Epithelial cell of proximal tubule (primary cell): Measurements from ENCODE around the gene HM13. TPM values are rescaled to one million over a fixed set of nuclear protein-coding genes. Genes with fewer than 3 reads are reported as not detected.

Experiments used
- DNase-seq: peaks from one replicate; pipeline ENCODE4 v3.0.0-alpha.2; 2011; ENCODE audit warnings: low read depth
- H3K4me3 ChIP-seq: 2 replicates; pipeline ENCODE4 v1.5.1; 2011; ENCODE audit warnings: low read depth, mild to moderate bottlenecking, low read length
- CTCF ChIP-seq: conservative IDR thresholded peaks from 2 replicates; pipeline ENCODE4 v1.5.1; 2012; ENCODE audit warnings: low read depth, mild to moderate bottlenecking, low read length
- total RNA-seq: library from RNA; depleted of rRNA; stranded (reverse); fragments of >200 nt; gene quantifications from 2 replicates; pipeline ENCODE4 v1.2.3, GENCODE V29; 2015

Gene HM13
- total RNA-seq, 1 donor from 2014 or later, result 61.1 TPM

DNA sequence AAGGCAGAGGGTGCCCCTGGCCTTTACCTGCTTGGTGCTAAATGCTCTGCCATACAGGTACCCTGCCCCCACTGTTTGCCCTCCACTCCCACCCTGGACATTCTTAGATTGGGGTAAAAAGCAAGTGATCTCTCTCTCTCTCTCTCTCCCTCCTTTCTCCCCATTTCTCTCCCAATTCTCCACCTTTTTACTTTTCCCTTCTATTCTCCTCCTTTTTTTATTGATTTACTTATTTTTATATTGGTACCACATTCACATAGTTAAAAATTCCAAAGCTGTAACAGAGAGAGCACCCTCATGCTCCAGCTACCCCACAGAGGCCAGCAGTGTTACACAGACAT, 53.1 kb downstream of the HM13 start:
- DNase-seq, result no peak
- H3K4me3 ChIP-seq, result no peak overlapping the region
- TF ChIP-seq CTCF, result no peak

- H3K4me3 ChIP-seq, result no peak overlapping the region
- no peak for DNase-seq
- no peak for TF ChIP-seq CTCF
These were observed 53.9 kb downstream of the HM13 start for GRCh38 chr20:31568041-31568731.

DNA sequence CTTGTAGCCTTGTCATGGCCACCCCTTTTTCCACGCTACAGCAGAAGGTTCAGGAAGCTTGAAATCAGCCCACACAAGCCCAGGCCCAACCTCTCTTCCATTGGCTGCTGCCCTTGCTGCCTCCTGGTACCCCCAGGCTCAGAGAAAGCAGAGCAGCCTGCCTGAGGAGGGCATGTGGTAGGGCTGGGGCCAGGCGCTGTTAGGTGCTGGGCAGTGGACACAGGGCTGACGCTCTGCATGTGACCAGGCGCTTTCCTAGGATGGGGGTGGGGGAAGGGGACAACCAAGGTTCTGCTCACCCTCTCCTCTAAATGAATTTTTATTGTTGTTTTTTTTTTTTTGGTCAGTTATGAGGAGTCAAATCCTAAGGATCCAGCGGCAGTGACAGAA, 54.5 kb downstream of the HM13 start:
- TF ChIP-seq CTCF, result no peak
- no peak for DNase-seq

GRCh38 chr20:31569163-31570020, 55.1 kb downstream of the HM13 start:
- no peak for DNase-seq
- peak; percentile 85 for TF ChIP-seq CTCF
- no peak overlapping the region for H3K4me3 ChIP-seq

More for the DNA sequence above, 54.5 kb downstream of the HM13 start:
- H3K4me3 ChIP-seq, result no peak overlapping the region

GRCh38 chr20:31570021-31570463, 55.8 kb downstream of the HM13 start:
- no peak for DNase-seq
- TF ChIP-seq CTCF, result no peak

GRCh38 chr20:31570735-31571617, 56.7 kb downstream of the HM13 start:
- no peak for DNase-seq
- no peak for TF ChIP-seq CTCF

More at GRCh38 chr20:31570021-31570463, 55.8 kb downstream of the HM13 start:
- H3K4me3 ChIP-seq, result no peak overlapping the region

More at GRCh38 chr20:31570735-31571617, 56.7 kb downstream of the HM13 start:
- H3K4me3 ChIP-seq, result no peak overlapping the region
